Measurements from ENCODE around the gene CTDP1.

DNA sequence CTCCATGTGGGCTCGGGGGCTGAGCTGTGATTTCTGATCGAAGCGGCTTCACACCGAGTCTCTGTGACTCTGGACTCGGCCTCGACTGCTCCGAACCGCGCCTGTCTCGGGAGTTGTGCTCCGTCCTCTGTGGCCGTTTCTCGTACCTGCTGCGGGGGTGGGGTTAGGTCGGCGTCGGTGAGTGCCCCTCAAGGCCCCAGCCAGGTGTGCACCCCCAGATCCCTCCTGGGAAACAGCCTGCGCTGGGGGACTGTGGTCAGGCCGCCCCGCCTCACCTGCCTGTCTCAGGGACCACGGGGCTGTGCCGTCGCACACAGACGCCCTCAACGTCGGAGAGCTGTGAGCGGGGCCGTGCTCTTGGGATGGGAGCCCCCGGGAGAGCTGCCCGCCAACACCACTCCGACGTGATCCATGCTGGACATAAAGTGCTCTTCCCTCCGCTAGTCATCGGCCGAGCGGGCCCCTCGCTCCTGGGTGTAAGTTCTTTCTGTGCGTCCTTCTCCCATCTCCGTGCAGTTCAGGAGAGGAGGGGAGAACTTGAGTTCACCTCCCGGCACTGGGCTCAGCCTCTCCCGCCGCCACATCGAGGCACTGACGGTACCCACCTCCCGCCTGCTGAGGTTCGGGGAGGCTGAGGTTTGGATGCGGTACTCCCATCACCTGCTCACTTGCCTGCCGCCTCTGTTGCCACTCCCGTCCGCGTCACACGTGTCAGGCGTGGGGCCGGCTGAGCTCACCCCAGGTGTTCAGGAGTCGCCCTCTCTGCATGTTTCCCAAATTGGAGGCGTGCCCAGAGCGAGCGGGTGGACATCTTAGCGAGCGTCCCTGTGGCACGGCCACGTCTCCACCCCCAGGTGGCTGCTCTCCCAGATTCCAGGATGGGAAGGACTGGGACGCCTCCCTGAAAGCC lies 55.7 kb downstream of the CTDP1 start:
- TF ChIP-seq, protein P1, sequence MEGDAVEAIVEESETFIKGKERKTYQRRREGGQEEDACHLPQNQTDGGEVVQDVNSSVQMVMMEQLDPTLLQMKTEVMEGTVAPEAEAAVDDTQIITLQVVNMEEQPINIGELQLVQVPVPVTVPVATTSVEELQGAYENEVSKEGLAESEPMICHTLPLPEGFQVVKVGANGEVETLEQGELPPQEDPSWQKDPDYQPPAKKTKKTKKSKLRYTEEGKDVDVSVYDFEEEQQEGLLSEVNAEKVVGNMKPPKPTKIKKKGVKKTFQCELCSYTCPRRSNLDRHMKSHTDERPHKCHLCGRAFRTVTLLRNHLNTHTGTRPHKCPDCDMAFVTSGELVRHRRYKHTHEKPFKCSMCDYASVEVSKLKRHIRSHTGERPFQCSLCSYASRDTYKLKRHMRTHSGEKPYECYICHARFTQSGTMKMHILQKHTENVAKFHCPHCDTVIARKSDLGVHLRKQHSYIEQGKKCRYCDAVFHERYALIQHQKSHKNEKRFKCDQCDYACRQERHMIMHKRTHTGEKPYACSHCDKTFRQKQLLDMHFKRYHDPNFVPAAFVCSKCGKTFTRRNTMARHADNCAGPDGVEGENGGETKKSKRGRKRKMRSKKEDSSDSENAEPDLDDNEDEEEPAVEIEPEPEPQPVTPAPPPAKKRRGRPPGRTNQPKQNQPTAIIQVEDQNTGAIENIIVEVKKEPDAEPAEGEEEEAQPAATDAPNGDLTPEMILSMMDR (conservative IDR thresholded peaks at IDR 0.05; ENCODE audit: low read depth, low read length): no peak
- no peak for TF ChIP-seq EZH2 (IDR thresholded peaks at IDR 0.05; ENCODE audit: low read length, unreplicated experiment)
